Cortex of kidney (tissue), 1 donor: ENCODE results near the gene SARS1.
"Not testable (repeated sequence)": the region's sequence is repeated elsewhere in the genome, so short reads cannot be mapped to it uniquely, and the experiment has no call there.

Experiments used
- DNase-seq: peaks from one replicate; lab custom pipeline; 2025; lab: John Stamatoyannopoulos, UW

The SARS1 gene

GRCh38 chr1:109275706-109276345 is 62.1 kb downstream of the SARS1 start:
- DNase-seq, result no peak

DNA sequence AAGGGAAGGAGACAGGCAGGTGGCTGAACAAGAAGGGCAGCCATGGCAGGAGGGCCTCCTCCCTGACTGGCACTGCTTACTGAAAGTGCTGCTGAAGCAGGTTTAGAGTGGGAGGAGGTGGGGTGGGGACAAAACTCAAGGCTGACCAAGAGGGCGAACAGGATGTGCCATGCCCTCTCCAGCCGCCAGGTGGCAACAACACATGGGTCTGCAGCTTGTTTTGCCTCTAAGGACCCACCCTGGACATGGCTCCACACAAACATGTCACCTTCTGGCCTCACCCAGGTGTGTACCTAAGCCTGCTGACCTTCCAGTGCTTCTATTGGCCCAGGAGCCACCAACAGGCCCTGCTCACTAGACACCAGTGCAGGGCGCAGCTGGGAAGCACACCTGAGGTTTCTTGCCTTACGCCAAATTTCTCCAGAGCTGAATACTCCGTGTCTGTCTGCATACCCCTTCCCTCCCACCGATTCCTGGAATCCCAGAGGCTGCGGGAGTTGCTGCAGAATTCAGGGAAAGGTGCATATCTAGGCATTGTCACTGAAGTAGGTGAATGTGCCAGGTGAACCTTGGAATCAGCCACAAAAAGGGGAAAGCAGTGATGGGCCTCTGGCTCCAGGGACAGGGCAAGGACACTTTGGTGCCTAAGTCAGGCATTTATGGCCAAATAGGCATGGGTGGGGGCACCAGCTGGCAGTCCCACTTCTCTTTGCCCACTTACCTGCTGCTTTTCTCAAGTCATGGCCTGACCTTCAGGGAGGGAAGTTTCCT is 63.9 kb downstream of the SARS1 start:
- no peak for DNase-seq

- no peak for DNase-seq
These were observed 66.0 kb downstream of the SARS1 start for GRCh38 chr1:109279615-109280278.

DNA sequence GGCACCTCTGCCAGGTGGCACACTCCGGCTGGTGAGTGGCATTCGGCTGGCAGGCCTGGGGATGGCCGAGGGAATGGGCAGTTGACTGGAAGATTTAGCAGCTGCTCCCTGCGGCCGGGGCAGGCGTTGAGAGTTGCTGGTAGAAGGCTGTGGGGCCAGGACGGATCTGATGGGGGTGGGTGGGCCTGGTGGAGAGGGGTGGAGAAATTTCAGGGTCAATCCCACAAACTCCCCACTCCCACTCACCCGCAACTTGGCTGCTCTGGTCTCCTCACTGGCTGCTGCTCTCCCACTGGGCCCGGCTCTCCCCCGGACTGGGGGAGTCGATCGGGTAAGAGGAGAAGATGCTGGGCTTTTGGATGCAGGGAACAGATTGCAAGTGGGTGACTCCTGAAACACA is 67.1 kb downstream of the SARS1 start:
- DNase-seq, result no peak

DNA sequence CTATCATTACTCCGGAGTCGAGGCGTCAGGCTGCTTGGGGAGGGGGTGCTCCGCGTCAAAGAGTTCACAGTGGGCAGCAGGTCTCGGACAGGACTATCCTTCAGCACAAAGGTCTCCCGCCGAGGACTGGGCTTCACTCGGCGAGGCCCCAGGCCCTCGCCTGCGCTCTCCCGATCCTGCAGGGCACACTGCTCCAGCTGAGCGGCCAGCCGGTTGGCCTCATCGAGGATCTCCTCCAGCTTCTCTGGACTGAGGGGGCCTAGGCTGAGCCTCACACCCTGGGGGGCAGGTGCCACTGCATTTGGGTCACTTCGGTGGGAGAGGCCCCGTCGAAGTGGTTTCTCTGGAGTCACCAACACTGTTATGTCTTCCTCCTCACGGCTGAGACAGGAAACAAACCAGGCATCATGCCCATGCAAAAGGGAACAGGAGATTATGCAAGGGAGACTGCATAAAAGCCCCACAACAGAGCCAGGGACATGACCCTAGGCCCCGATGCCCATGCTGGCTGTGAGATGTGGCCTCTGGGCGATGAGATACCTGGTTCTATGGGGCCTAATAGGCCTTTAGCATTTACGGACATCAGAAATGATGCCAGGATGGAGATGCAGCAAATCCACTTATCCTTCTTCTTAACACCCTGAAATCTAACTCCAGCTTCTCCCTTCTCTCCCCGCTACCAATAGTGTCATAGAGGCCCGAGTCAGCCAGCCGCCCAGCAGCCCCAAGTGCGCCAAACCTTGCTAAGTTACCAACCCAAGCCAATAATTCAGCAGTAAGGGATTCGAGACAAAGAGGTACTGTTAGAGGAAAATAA is 68.2 kb downstream of the SARS1 start:
- no peak for DNase-seq

DNA sequence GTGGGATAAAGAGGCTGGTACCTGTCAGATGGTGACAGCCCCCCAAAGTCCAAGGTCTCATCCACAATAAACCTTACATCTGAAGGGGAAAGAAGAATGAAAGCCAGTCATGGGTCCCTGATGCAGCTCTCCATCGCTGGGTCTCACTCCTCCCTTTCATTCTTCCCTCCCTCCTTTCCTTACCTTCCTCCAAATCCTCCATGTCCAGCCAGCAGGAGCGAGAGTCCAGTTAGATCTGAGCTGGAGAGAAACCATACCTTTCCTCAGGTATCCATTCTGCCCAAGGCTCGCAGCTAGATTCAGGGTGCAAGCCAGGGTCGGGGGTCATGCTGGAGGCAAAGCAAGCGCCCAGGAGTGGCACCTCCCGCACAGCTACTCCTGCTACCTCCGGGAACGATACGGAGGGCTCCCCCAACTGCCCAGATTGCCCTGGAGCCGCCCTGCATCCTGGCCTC is 68.8 kb downstream of the SARS1 start:
- no peak for DNase-seq

GRCh38 chr1:109282952-109283747 is 69.4 kb downstream of the SARS1 start, which contains the start of gene PSRC1:
Gene PSRC1, minus strand, starts transcription at chr1:109283145.
- DNase-seq, result peak; percentile 61

- no peak for DNase-seq
These were observed 70.3 kb downstream of the SARS1 start for GRCh38 chr1:109283748-109284600.

GRCh38 chr1:109286762-109287161 is 73.0 kb downstream of the SARS1 start:
- not testable (repeated sequence) for DNase-seq
